ENCODE data around the gene SUFU.

Gene SUFU

GRCh38 chr10:102675666-102676533 lies 172.1 kb downstream of the SUFU start:
- TF ChIP-seq CTCF (IDR thresholded peaks at IDR 0.05; ENCODE audit: extremely low read depth, insufficient read depth, missing control alignments), result no peak
- DNase-seq (ENCODE audit: low spot score), result peak; percentile 24
- in situ Hi-C loops (cut with MboI; ENCODE audit: low pct_unique_long_range_greater_than_20kb, low sequenced_read_pairs, unreplicated experiment), result no loop called here

- in situ Hi-C loops (cut with MboI; ENCODE audit: low pct_unique_long_range_greater_than_20kb, low sequenced_read_pairs, unreplicated experiment), result no loop called here
- DNase-seq (ENCODE audit: low spot score), result peak; percentile 3
- TF ChIP-seq CTCF (IDR thresholded peaks at IDR 0.05; ENCODE audit: extremely low read depth, insufficient read depth, missing control alignments), result no peak
Measured at GRCh38 chr10:102676534-102677315, 173.0 kb downstream of the SUFU start.

GRCh38 chr10:102677331-102678067 lies 173.7 kb downstream of the SUFU start:
- TF ChIP-seq CTCF (IDR thresholded peaks at IDR 0.05; ENCODE audit: extremely low read depth, insufficient read depth, missing control alignments), result no peak
- in situ Hi-C loops (cut with MboI; ENCODE audit: low pct_unique_long_range_greater_than_20kb, low sequenced_read_pairs, unreplicated experiment), result no loop called here

GRCh38 chr10:102678068-102678400 lies 174.3 kb downstream of the SUFU start:
- no peak for TF ChIP-seq CTCF (IDR thresholded peaks at IDR 0.05; ENCODE audit: extremely low read depth, insufficient read depth, missing control alignments)
- in situ Hi-C loops (cut with MboI; ENCODE audit: low pct_unique_long_range_greater_than_20kb, low sequenced_read_pairs, unreplicated experiment), result no loop called here
- peak; percentile 1 for DNase-seq (ENCODE audit: low spot score)

More at GRCh38 chr10:102677331-102678067, 173.7 kb downstream of the SUFU start:
- peak; percentile 2 for DNase-seq (ENCODE audit: low spot score)

GRCh38 chr10:102678842-102679289 lies 175.1 kb downstream of the SUFU start:
- no peak for DNase-seq (ENCODE audit: low spot score)
- in situ Hi-C loops (cut with MboI; ENCODE audit: low pct_unique_long_range_greater_than_20kb, low sequenced_read_pairs, unreplicated experiment), result no loop called here
- peak; percentile 81 for TF ChIP-seq CTCF (IDR thresholded peaks at IDR 0.05; ENCODE audit: extremely low read depth, insufficient read depth, missing control alignments)

GRCh38 chr10:102679596-102679995 lies 175.8 kb downstream of the SUFU start:
- in situ Hi-C loops (cut with MboI; ENCODE audit: low pct_unique_long_range_greater_than_20kb, low sequenced_read_pairs, unreplicated experiment), result no loop called here
- TF ChIP-seq CTCF (IDR thresholded peaks at IDR 0.05; ENCODE audit: extremely low read depth, insufficient read depth, missing control alignments), result no peak
- no peak for DNase-seq (ENCODE audit: low spot score)

Measured in GM13977 (cell line).